ENCODE results near the gene GGTA1.

The GGTA1 gene

GRCh38 chr9:121452085-121452484 is 47.6 kb downstream of the GGTA1 start:
- H3K4me3 ChIP-seq (ENCODE audit: control insufficient read depth, low read depth, low read length), result no peak overlapping the region
- no peak for TF ChIP-seq CTCF (conservative IDR thresholded peaks at IDR 0.05; ENCODE audit: control insufficient read depth, insufficient read depth, low read depth, low read length)
- DNase-seq (ENCODE audit: low read depth), result no peak

- no peak overlapping the region for H3K4me3 ChIP-seq (ENCODE audit: control insufficient read depth, low read depth, low read length)
- DNase-seq (ENCODE audit: low read depth), result peak; percentile 66
- no peak for TF ChIP-seq CTCF (conservative IDR thresholded peaks at IDR 0.05; ENCODE audit: control insufficient read depth, insufficient read depth, low read depth, low read length)
Observed at GRCh38 chr9:121451586-121451985, 48.1 kb downstream of the GGTA1 start.

GRCh38 chr9:121450241-121450640 is 49.4 kb downstream of the GGTA1 start:
- no peak overlapping the region for H3K4me3 ChIP-seq (ENCODE audit: control insufficient read depth, low read depth, low read length)
- peak; percentile 25 for DNase-seq (ENCODE audit: low read depth)
- no peak for TF ChIP-seq CTCF (conservative IDR thresholded peaks at IDR 0.05; ENCODE audit: control insufficient read depth, insufficient read depth, low read depth, low read length)

GRCh38 chr9:121449786-121450185 is 49.9 kb downstream of the GGTA1 start:
- no peak for DNase-seq (ENCODE audit: low read depth)
- no peak for TF ChIP-seq CTCF (conservative IDR thresholded peaks at IDR 0.05; ENCODE audit: control insufficient read depth, insufficient read depth, low read depth, low read length)
- no peak overlapping the region for H3K4me3 ChIP-seq (ENCODE audit: control insufficient read depth, low read depth, low read length)

GRCh38 chr9:121447321-121447834 is 52.3 kb downstream of the GGTA1 start:
- peak; percentile 83 for DNase-seq (ENCODE audit: low read depth)
- no peak overlapping the region for H3K4me3 ChIP-seq (ENCODE audit: control insufficient read depth, low read depth, low read length)
- no peak for TF ChIP-seq CTCF (conservative IDR thresholded peaks at IDR 0.05; ENCODE audit: control insufficient read depth, insufficient read depth, low read depth, low read length)

- no peak for DNase-seq (ENCODE audit: low read depth)
- TF ChIP-seq CTCF (conservative IDR thresholded peaks at IDR 0.05; ENCODE audit: control insufficient read depth, insufficient read depth, low read depth, low read length), result no peak
- no peak overlapping the region for H3K4me3 ChIP-seq (ENCODE audit: control insufficient read depth, low read depth, low read length)
Observed at GRCh38 chr9:121445986-121446385, 53.7 kb downstream of the GGTA1 start.

- no peak for TF ChIP-seq CTCF (conservative IDR thresholded peaks at IDR 0.05; ENCODE audit: control insufficient read depth, insufficient read depth, low read depth, low read length)
- H3K4me3 ChIP-seq (ENCODE audit: control insufficient read depth, low read depth, low read length), result no peak overlapping the region
- DNase-seq (ENCODE audit: low read depth), result no peak
Observed at GRCh38 chr9:121443981-121444380, 55.7 kb downstream of the GGTA1 start.

Data from fibroblast of mammary gland (primary cell).